ENCODE results near the gene CELF2. TPM values are rescaled to one million over a fixed set of nuclear protein-coding genes. Genes with fewer than 3 reads are reported as not detected.

Gene CELF2
- total RNA-seq, 2 experiments from 2014 or later, result 197 to 205 TPM

DNA sequence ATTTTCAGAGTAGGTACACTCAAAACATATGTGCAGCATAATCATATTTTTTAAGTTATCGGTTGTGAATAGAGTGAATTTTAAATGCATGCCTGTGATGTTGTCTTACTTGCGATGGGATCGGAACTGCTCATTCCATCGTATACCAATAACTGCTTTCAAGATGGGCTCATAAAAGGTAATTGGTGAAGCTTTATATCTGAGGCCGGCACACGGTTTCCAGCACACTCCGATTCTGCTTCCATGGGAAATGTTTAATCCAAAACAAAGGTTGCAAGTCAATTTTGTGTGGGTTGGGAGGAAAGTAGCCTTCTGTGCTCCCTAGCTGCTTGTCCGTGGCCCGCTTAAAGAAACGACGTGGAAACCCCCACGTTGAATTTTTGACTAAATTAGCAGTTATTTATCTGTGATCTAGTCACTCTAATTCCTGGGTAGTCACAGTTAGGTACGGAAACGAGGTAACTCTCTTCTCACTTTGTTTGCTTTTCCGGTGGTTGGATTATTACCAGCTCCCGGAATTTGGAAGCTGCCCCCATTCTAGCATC lies 10.1 kb upstream of the CELF2 start:
- Mint-ChIP-seq H3K36me3 (ENCODE audit: low read depth) (no peaks in the 10 kb centered on the region), H3K4me1 (ENCODE audit: low read depth) (peaks cover 28% of the 10 kb centered on the region), H3K27ac (no peak overlapping the region), H3K9me3 (no peaks in the 10 kb centered on the region), H3K4me3 (no peak overlapping the region), H3K27me3 (peaks cover 65% of the 10 kb centered on the region)
- intact Hi-C loops (cut with DNase I, micrococcal nuclease), result loop anchor here in 1 of 2 experiments (5.0 kb wide), 1 partner anchor 155 kb away; no protein-coding TSS in a partner anchor
- Histone ChIP-seq H3K4me1 (ENCODE audit: insufficient read depth, low read length) (peaks cover 12% of the 10 kb centered on the region), H3K36me3 (ENCODE audit: insufficient read depth, low read length) (no peaks in the 10 kb centered on the region), H3K27ac (ENCODE audit: low read depth in 1 of 2, low read length in 2 of 2) (no peak overlapping the region), H3K4me3 (ENCODE audit: low read length) (no peak overlapping the region), H3K27me3 (ENCODE audit: control insufficient read depth in 1 of 2, insufficient read depth in 2 of 2, low read length in 2 of 2) (peaks cover 23 to 28% of the 10 kb centered on the region in 2 experiments), H3K9me3 (ENCODE audit: control insufficient read depth in 1 of 2, insufficient read depth in 1 of 2, low read length in 2 of 2) (no peaks in the 10 kb centered on the region)
- TF ChIP-seq, protein P1, sequence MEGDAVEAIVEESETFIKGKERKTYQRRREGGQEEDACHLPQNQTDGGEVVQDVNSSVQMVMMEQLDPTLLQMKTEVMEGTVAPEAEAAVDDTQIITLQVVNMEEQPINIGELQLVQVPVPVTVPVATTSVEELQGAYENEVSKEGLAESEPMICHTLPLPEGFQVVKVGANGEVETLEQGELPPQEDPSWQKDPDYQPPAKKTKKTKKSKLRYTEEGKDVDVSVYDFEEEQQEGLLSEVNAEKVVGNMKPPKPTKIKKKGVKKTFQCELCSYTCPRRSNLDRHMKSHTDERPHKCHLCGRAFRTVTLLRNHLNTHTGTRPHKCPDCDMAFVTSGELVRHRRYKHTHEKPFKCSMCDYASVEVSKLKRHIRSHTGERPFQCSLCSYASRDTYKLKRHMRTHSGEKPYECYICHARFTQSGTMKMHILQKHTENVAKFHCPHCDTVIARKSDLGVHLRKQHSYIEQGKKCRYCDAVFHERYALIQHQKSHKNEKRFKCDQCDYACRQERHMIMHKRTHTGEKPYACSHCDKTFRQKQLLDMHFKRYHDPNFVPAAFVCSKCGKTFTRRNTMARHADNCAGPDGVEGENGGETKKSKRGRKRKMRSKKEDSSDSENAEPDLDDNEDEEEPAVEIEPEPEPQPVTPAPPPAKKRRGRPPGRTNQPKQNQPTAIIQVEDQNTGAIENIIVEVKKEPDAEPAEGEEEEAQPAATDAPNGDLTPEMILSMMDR (IDR thresholded peaks at IDR 0.05), result no peak
- ChIA-PET CTCF (interaction anchor here (0.6 kb wide), 1 partner anchor 1572 kb away, joined by 3 read pairs; no protein-coding TSS in a partner anchor), POLR2A (no interaction called here)
- no peak for ATAC-seq (ENCODE audit: poor library complexity)
- no peak for DNase-seq

DNA sequence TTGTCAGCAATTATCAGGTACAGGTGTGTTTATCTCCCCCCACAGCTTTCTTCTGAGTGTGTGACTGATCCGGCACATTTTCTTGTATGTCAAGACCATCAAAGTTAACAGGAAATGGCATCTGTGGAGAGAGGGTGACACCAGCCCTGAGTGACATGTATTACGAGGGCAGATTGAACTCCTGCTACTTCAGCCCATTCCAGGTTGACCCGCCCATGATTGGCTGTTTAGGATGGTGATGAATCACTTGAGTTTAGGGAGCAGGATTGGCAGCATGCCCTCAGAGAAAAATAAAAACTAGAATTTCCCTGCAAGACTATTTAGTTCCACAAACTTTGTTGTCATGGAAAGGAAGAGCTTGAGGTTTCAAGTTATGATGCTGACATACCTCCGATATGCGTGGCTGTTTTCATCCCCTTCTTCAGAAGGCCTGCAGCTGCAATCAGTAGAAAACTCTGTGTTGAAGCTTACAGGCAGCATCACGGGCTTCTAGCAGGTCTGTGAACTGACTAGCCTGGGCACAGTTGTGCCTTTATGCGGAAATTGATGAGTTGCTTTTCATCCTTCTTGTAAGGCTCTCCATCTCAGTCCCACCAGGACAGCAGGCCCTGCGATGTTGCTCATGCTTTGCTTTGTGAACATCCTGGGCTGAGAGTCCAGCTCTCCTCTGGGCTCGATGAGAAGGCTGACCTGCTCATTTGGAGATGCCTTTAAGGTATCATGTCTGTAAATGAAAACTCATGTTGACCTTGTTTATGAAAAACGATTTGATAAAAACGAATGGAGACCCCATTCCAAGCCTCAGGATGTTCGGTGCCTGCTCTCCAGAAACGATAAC lies 8.0 kb upstream of the CELF2 start:
- DNase-seq (peak in 4 of 14 experiments; percentile 3 to 46 (median 34)), ATAC-seq (ENCODE audit: poor library complexity) (peak; percentile 84)
- Histone ChIP-seq H3K27me3 (ENCODE audit: control insufficient read depth in 1 of 2, insufficient read depth in 2 of 2, low read length in 2 of 2) (peaks cover 36 to 38% of the 10 kb centered on the region in 2 experiments), H3K4me3 (ENCODE audit: low read length) (no peak overlapping the region), H3K36me3 (ENCODE audit: insufficient read depth, low read length) (no peaks in the 10 kb centered on the region), H3K4me1 (ENCODE audit: insufficient read depth, low read length) (peaks cover 12% of the 10 kb centered on the region), H3K9me3 (ENCODE audit: control insufficient read depth in 1 of 2, insufficient read depth in 1 of 2, low read length in 2 of 2) (no peaks in the 10 kb centered on the region), H3K27ac (ENCODE audit: low read depth in 1 of 2, low read length in 2 of 2) (no peak overlapping the region)
- CTCF ChIA-PET, result interaction anchor here (1.3 kb wide), 1 partner anchor 28 kb away, joined by 3 read pairs; no protein-coding TSS in a partner anchor
- H3K4me1 Mint-ChIP-seq (ENCODE audit: low read depth), result peaks cover 36% of the 10 kb centered on the region
- TF ChIP-seq, protein P1 (IDR thresholded peaks at IDR 0.05), result no peak
- H3K27me3 Mint-ChIP-seq, result peaks cover 83% of the 10 kb centered on the region
- H3K27ac Mint-ChIP-seq, result peak overlapping the region; percentile 82
- intact Hi-C loops (cut with DNase I, micrococcal nuclease), result loop anchor here (5.0 to 10.0 kb wide), 3 partner anchors 153 to 255 kb away; no protein-coding TSS in a partner anchor
- POLR2A ChIA-PET, result interaction anchor here (1.4 kb wide), 1 partner anchor 10 kb away, joined by 4 read pairs; no protein-coding TSS in a partner anchor
- no peaks in the 10 kb centered on the region for H3K36me3 Mint-ChIP-seq (ENCODE audit: low read depth)
- H3K4me3 Mint-ChIP-seq, result peak overlapping the region; percentile 49
- H3K9me3 Mint-ChIP-seq, result no peaks in the 10 kb centered on the region

DNA sequence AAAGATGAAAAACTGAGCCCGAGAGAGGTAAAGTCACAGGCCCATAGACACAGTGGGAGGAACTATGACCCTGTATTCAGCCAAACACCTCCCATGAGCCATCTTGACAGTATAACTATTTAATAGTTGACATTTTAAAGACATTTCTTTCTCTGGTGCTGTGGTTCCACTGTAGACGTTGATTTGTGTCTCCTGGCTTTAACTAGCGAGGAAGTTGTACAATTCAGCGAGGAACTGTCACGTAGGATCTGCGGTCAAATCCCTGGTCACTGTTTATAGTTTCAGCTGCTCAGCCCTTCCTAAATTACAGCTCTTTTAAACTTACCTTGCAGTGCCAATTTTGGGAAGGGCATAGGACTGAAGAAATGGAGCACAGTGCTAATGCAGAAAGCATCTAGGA lies 7.1 kb upstream of the CELF2 start:
- Histone ChIP-seq H3K36me3 (ENCODE audit: insufficient read depth, low read length) (no peaks in the 10 kb centered on the region), H3K4me1 (ENCODE audit: insufficient read depth, low read length) (peaks cover 12% of the 10 kb centered on the region), H3K27me3 (ENCODE audit: control insufficient read depth in 1 of 2, insufficient read depth in 2 of 2, low read length in 2 of 2) (peaks cover 36 to 46% of the 10 kb centered on the region in 2 experiments), H3K9me3 (ENCODE audit: control insufficient read depth in 1 of 2, insufficient read depth in 1 of 2, low read length in 2 of 2) (no peaks in the 10 kb centered on the region), H3K27ac (ENCODE audit: low read depth in 1 of 2, low read length in 2 of 2) (no peak overlapping the region), H3K4me3 (ENCODE audit: low read length) (no peak overlapping the region)
- peaks cover 36% of the 10 kb centered on the region for H3K4me1 Mint-ChIP-seq (ENCODE audit: low read depth)
- no peaks in the 10 kb centered on the region for H3K9me3 Mint-ChIP-seq
- H3K27me3 Mint-ChIP-seq, result peaks cover 84% of the 10 kb centered on the region
- ChIA-PET POLR2A (no interaction called here), CTCF (interaction anchor here (1.2 to 1.3 kb wide), 2 partner anchors 9 to 27 kb away, joined by 3 to 4 read pairs; no protein-coding TSS in a partner anchor)
- TF ChIP-seq, protein P1 (IDR thresholded peaks at IDR 0.05), result no peak
- no peak for ATAC-seq (ENCODE audit: poor library complexity)
- intact Hi-C loops (cut with DNase I, micrococcal nuclease), result loop anchor here (10.0 kb wide), 2 partner anchors 154 to 254 kb away; no protein-coding TSS in a partner anchor
- no peak for DNase-seq
- no peaks in the 10 kb centered on the region for H3K36me3 Mint-ChIP-seq (ENCODE audit: low read depth)
- H3K27ac Mint-ChIP-seq, result peak overlapping the region; percentile 82
- H3K4me3 Mint-ChIP-seq, result no peak overlapping the region
